HCT116 (cell line): ENCODE measurements around the gene NHLH1. TPM values are rescaled to one million over a fixed set of nuclear protein-coding genes. Genes with fewer than 3 reads are reported as not detected.

Source experiments
- ATAC-seq: fragments of 200-7000 bp; cut with Tn5 transposase; 2 replicates; pipeline ENCODE4 v1.9.1; 2020; ENCODE audit warnings: mild to moderate bottlenecking, moderate library complexity
- BruUV-seq: library from RNA; stranded (reverse); fragments of 400-500 nt; replicated peaks from 2 replicates; lab custom pipeline; 2021; lab: Mats Ljungman, UMichigan
- CTCF ChIA-PET: fragments of 300-600 bp; sonication (Branson Sonifier 250); formaldehyde crosslinking; loops from one replicate; lab custom pipeline; 2021; ENCODE audit warnings: antibody characterized with exemption; lab: Charles Lee
- POLR2A ChIA-PET: fragments of 300-600, 350-600 bp; sonication (Branson Sonifier 250); formaldehyde crosslinking; loops from one replicate; lab custom pipeline; 2021; ENCODE audit warnings: antibody characterized with exemption; lab: Charles Lee
- RAD21 ChIA-PET, 2 experiments: fragments of 300-600 bp; sonication (Branson Sonifier 250); formaldehyde crosslinking; loops; one replicate each; lab custom pipeline; 2023; ENCODE audit warnings: low total read pairs in 2 of 2; ENCODE audit not compliant: uncharacterized antibody in 2 of 2, unreplicated experiment in 2 of 2, low non-redundant PET in 1 of 2; lab: Charles Lee
- DNase-seq: peaks from one replicate; pipeline ENCODE4 v3.0.0-alpha.2; 2010; ENCODE audit warnings: low read depth, low spot score
- H2AFZ ChIP-seq: fragments of 200-600 bp; shearing (Covaris generic), sonication (generic); 2 replicates; pipeline ENCODE4 v1.6.1; 2017; ENCODE audit warnings: low read depth, mixed run types, mixed read lengths, antibody characterized with exemption, low read length; ENCODE audit not compliant: poor library complexity, severe bottlenecking
- H3K27ac ChIP-seq: 2 replicates; pipeline ENCODE4 v1.5.1; 2012; ENCODE audit warnings: low read depth, low read length
- H3K27me3 ChIP-seq: fragments of 200-600 bp; sonication (generic); 2 replicates; pipeline ENCODE4 v1.6.1; 2016; ENCODE audit warnings: mixed run types, low read length, mixed read lengths; ENCODE audit not compliant: insufficient read depth
- H3K36me3 ChIP-seq, 2 experiments: fragments of 200-500 bp in 1 of 2; fragments of 200-600 bp in 1 of 2; sonication (Bioruptor generic) in 1 of 2; sonication (generic) in 1 of 2; 2 replicates each; pipeline versions ENCODE4 v1.5.1 to v1.6.1; 2014 to 2016; ENCODE audit warnings: low read length in 2 of 2, inconsistent platforms in 1 of 2, mixed read lengths in 1 of 2, mixed run types in 1 of 2; ENCODE audit not compliant: insufficient read depth in 2 of 2, control insufficient read depth in 1 of 2
- H3K4me1 ChIP-seq, 2 experiments: fragments of 200-600 bp in 1 of 2; sonication (generic) in 1 of 2; 2 replicates each; pipeline versions ENCODE4 v1.5.1 to v1.6.1; 2012 to 2017; ENCODE audit warnings: low read length in 2 of 2, inconsistent platforms in 1 of 2, mild to moderate bottlenecking in 1 of 2, mixed read lengths in 1 of 2, mixed run types in 1 of 2, moderate library complexity in 1 of 2; ENCODE audit not compliant: insufficient read depth in 2 of 2, control insufficient read depth in 1 of 2
- H3K4me2 ChIP-seq: fragments of 200-600 bp; sonication (generic); 2 replicates; pipeline ENCODE4 v1.6.1; 2017; ENCODE audit warnings: mixed run types, low read length, mixed read lengths
- H3K4me3 ChIP-seq, 2 experiments: fragments of 200-600 bp in 1 of 2; sonication (generic) in 1 of 2; replicated peaks in 1 of 2; 2 replicates each; pipeline ENCODE4 v1.5.1; 2011 to 2016; ENCODE audit warnings: low read length in 2 of 2, control low read depth in 1 of 2, low read depth in 1 of 2, mild to moderate bottlenecking in 1 of 2, mixed read lengths in 1 of 2, mixed run types in 1 of 2
- H3K79me2 ChIP-seq: fragments of 200-600 bp; sonication (generic); 2 replicates; pipeline ENCODE4 v1.6.1; 2017; ENCODE audit warnings: mild to moderate bottlenecking, mixed run types, low read length, moderate library complexity, mixed read lengths; ENCODE audit not compliant: insufficient read depth
- H3K9ac ChIP-seq: fragments of 200-600 bp; sonication (generic); 2 replicates; pipeline ENCODE4 v1.6.1; 2016; ENCODE audit warnings: low read length, mixed read lengths
- H3K9me2 ChIP-seq: fragments of 200-600 bp; sonication (generic), shearing (Covaris generic); 2 replicates; pipeline ENCODE4 v1.6.1; 2017; ENCODE audit warnings: mixed run types, mild to moderate bottlenecking, moderate library complexity; ENCODE audit not compliant: insufficient read depth
- H3K9me3 ChIP-seq, 2 experiments: fragments of 200-500 bp in 1 of 2; fragments of 200-600 bp in 1 of 2; sonication (Bioruptor generic) in 1 of 2; sonication (generic) in 1 of 2; 2 replicates each; pipeline ENCODE4 v1.6.1; 2014 to 2017; ENCODE audit warnings: low read length in 2 of 2, mixed read lengths in 2 of 2, inconsistent platforms in 1 of 2, low read depth in 1 of 2, mild to moderate bottlenecking in 1 of 2, mixed run types in 1 of 2, moderate library complexity in 1 of 2; ENCODE audit not compliant: control insufficient read depth in 1 of 2, insufficient read depth in 1 of 2
- H4K20me1 ChIP-seq: fragments of 200-600 bp; sonication (generic), shearing (Covaris generic); 2 replicates; pipeline ENCODE4 v1.6.1; 2017; ENCODE audit warnings: mixed run types, mild to moderate bottlenecking, moderate library complexity; ENCODE audit not compliant: insufficient read depth
- ATF3 ChIP-seq: IDR thresholded peaks from 2 replicates; pipeline ENCODE4 v1.6.1; 2012
- CEBPB ChIP-seq: IDR thresholded peaks from 2 replicates; pipeline ENCODE4 v1.6.1; 2012; ENCODE audit warnings: low read depth
- CTCF ChIP-seq, 3 experiments: fragments of 200-600 bp in 1 of 3; sonication (generic) in 1 of 3; IDR thresholded peaks in 2 of 3; conservative IDR thresholded peaks in 1 of 3; 2 replicates each; pipeline ENCODE4 v1.5.1; 2012 to 2017; ENCODE audit warnings: low read depth in 2 of 3, low read length in 2 of 3, antibody characterized with exemption in 1 of 3, borderline replicate concordance in 1 of 3, control low read depth in 1 of 3, mild to moderate bottlenecking in 1 of 3, mixed read lengths in 1 of 3, mixed run types in 1 of 3, moderate library complexity in 1 of 3; ENCODE audit not compliant: insufficient read depth in 1 of 3
- ELF1 ChIP-seq: IDR thresholded peaks from 2 replicates; pipeline ENCODE4 v1.6.1; 2012; ENCODE audit warnings: low read depth, borderline replicate concordance
- EZH2 ChIP-seq: fragments of 200-600 bp; sonication (generic); IDR thresholded peaks from 2 replicates; pipeline ENCODE4 v1.6.1; 2017; ENCODE audit warnings: antibody characterized with exemption, mixed run types
- POLR2A ChIP-seq: IDR thresholded peaks from 2 replicates; pipeline ENCODE4 v1.7.0; 2011; ENCODE audit warnings: borderline replicate concordance; ENCODE audit not compliant: insufficient read depth, insufficient read length; ENCODE audit errors: extremely low read depth
- POLR2AphosphoS5 ChIP-seq: IDR thresholded peaks from 2 replicates; pipeline ENCODE4 v1.6.1; 2011; ENCODE audit warnings: mild to moderate bottlenecking, low read depth, low read length, moderate library complexity
- RAD21 ChIP-seq: IDR thresholded peaks from 2 replicates; pipeline ENCODE4 v1.6.1; 2012; ENCODE audit warnings: low read depth, mild to moderate bottlenecking
- SP1 ChIP-seq: IDR thresholded peaks from 2 replicates; pipeline ENCODE4 v1.6.1; 2012; ENCODE audit warnings: low read depth
- SRF ChIP-seq: IDR thresholded peaks from 2 replicates; pipeline ENCODE4 v1.6.1; 2012; ENCODE audit warnings: low read depth
- TCF7L2 ChIP-seq: IDR thresholded peaks from 2 replicates; pipeline ENCODE4 v1.7.0; 2011; ENCODE audit warnings: borderline replicate concordance, inconsistent platforms; ENCODE audit not compliant: insufficient read depth, insufficient read length; ENCODE audit errors: extremely low read depth
- YY1 ChIP-seq: IDR thresholded peaks from 2 replicates; pipeline ENCODE4 v1.6.1; 2011; ENCODE audit warnings: low read length, low read depth, moderate library complexity, mild to moderate bottlenecking; ENCODE audit not compliant: insufficient replicate concordance; ENCODE audit errors: extremely low read depth
- ZBTB33 ChIP-seq: IDR thresholded peaks from 2 replicates; pipeline ENCODE4 v1.6.1; 2011; ENCODE audit warnings: mild to moderate bottlenecking, low read length, moderate library complexity; ENCODE audit not compliant: insufficient replicate concordance; ENCODE audit errors: extremely low read depth
- intact Hi-C: fragments of 100-400 bp; cut with micrococcal nuclease; formaldehyde crosslinking; loops from 2 replicates; pipeline ENCODE4 v1.10.0; 2022
- total RNA-seq: library from RNA; stranded (reverse); gene quantifications from one replicate; pipeline ENCODE4 v1.2.1, GENCODE V29; 2021; ENCODE audit not compliant: unreplicated experiment
- TF ChIP-seq, protein P1 (sequence below): IDR thresholded peaks from 2 replicates; pipeline ENCODE4 v1.6.1; 2012; ENCODE audit warnings: low read depth

Gene NHLH1
- total RNA-seq, 1 experiment from 2014 or later: 0.12 TPM

GRCh38 chr1:160371346-160371631 is 4.4 kb downstream of the NHLH1 start:
- H3K9me3 ChIP-seq: no peaks in the 10 kb centered on the region
- POLR2A ChIA-PET: no interaction called here
- H3K36me3 ChIP-seq: no peaks in the 10 kb centered on the region
- TF ChIP-seq CTCF (IDR thresholded peaks at IDR 0.05 in 2 of 3, conservative IDR thresholded peaks at IDR 0.05 in 1 of 3; ENCODE audit: borderline replicate concordance in 1 of 3, insufficient read depth in 1 of 3, low read depth in 2 of 3, low read length in 2 of 3) (no peak), EZH2 (no peak), SRF (no peak), POLR2A (no peak), RAD21 (no peak), POLR2AphosphoS5 (no peak), CEBPB (no peak), ATF3 (no peak), ELF1 (no peak), ZBTB33 (no peak), YY1 (no peak), TCF7L2 (no peak), SP1 (no peak)
- TF ChIP-seq, protein P1, sequence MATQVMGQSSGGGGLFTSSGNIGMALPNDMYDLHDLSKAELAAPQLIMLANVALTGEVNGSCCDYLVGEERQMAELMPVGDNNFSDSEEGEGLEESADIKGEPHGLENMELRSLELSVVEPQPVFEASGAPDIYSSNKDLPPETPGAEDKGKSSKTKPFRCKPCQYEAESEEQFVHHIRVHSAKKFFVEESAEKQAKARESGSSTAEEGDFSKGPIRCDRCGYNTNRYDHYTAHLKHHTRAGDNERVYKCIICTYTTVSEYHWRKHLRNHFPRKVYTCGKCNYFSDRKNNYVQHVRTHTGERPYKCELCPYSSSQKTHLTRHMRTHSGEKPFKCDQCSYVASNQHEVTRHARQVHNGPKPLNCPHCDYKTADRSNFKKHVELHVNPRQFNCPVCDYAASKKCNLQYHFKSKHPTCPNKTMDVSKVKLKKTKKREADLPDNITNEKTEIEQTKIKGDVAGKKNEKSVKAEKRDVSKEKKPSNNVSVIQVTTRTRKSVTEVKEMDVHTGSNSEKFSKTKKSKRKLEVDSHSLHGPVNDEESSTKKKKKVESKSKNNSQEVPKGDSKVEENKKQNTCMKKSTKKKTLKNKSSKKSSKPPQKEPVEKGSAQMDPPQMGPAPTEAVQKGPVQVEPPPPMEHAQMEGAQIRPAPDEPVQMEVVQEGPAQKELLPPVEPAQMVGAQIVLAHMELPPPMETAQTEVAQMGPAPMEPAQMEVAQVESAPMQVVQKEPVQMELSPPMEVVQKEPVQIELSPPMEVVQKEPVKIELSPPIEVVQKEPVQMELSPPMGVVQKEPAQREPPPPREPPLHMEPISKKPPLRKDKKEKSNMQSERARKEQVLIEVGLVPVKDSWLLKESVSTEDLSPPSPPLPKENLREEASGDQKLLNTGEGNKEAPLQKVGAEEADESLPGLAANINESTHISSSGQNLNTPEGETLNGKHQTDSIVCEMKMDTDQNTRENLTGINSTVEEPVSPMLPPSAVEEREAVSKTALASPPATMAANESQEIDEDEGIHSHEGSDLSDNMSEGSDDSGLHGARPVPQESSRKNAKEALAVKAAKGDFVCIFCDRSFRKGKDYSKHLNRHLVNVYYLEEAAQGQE: no peak
- CTCF ChIA-PET: interaction anchor here (1.5 kb wide), 1 partner anchor 10 kb away, joined by 5 read pairs; no protein-coding TSS in a partner anchor
- H4K20me1 ChIP-seq: no peaks in the 10 kb centered on the region
- no peaks in the 10 kb centered on the region for H3K9me2 ChIP-seq
- H3K4me3 ChIP-seq: no peak overlapping the region
- no TSS peak for BruUV-seq
- H3K27me3 ChIP-seq: no peaks in the 10 kb centered on the region
- intact Hi-C loops: no loop called here
- RAD21 ChIA-PET: no interaction called here
- DNase-seq (no peak), ATAC-seq (no peak)
- H3K4me1 ChIP-seq: no peaks in the 10 kb centered on the region
- H2AFZ ChIP-seq: no peak overlapping the region
- no peaks in the 10 kb centered on the region for H3K79me2 ChIP-seq
- H3K4me2 ChIP-seq: no peak overlapping the region
- no peak overlapping the region for H3K9ac ChIP-seq
- H3K27ac ChIP-seq: no peak overlapping the region
